HG03575 (cell line): ENCODE results near the gene SH3RF3.
"Not testable (repeated sequence)": the region's sequence is repeated elsewhere in the genome, so short reads cannot be mapped to it uniquely, and the experiment has no call there.

Experiments used
- ATAC-seq: cut with Tn5 transposase; IDR thresholded peaks from one replicate; pipeline ENCODE4 v1.9.1; 2021; ENCODE audit not compliant: unreplicated experiment, insufficient number of reproducible peaks, low FRiP score; ENCODE audit errors: extremely low read depth

Gene SH3RF3

GRCh38 chr2:109208951-109209335 lies 79.9 kb downstream of the SH3RF3 start:
- ATAC-seq, result no peak

- no peak for ATAC-seq
Measured at GRCh38 chr2:109209412-109209811, 80.4 kb downstream of the SH3RF3 start.

DNA sequence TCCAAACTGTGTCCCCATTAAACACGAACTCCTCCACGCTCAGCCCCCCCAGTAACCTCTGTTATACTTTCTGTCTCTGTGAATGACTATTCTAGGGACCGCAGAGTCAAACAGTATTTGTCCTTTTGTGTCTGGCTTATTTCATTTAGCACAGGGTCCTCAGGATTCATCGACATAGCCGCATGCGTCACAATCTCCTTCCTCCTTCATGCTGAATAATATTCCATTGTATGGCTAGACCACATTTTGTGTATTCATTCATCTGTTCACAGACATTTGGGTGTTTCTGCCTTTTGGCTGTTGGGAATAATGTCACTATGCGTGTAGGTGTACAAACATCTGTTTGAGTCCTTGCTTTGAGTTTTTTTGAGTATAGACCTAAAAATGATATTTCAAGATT lies 80.9 kb downstream of the SH3RF3 start:
- no peak for ATAC-seq

DNA sequence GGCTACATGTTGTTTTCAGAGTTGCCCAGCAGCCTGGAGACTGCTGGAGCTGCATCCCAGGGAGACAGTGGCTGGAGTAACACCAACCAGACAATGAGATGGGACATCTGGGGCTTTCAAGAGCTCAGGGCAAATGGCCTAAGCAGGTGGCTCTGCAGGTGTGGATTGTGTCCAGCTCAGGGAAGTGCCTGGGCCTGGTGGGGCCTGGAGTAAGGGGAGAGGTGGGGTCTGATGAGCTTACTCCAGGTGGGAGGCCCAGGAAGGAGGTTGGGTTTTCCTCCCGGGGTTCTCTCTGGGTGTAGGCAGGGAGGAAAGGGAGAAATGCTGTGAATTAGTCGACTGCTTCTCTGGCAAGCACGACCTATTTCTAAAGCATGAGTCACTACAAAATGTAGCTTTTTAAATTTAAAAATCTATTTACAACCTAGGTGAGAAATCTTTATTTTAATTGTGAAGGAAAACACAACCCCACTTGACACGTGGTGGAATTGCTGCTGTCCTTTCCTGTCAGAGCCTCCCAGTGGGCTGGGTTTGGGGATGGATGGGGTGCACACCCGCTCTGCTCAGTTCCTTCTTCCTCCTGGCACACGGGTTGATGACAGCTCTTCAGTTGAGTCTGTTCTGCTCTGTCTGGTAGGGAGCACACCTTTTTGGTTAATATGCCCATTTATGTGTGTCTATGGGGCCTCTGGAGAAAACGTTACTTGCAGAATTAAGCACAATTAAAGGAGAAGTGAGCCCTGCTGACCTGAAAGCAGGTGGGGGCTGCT lies 81.6 kb downstream of the SH3RF3 start:
- ATAC-seq, result no peak

- no peak for ATAC-seq
Measured at GRCh38 chr2:109211315-109211714, 82.3 kb downstream of the SH3RF3 start.

GRCh38 chr2:109212836-109213563 lies 84.0 kb downstream of the SH3RF3 start:
- ATAC-seq, result no peak

DNA sequence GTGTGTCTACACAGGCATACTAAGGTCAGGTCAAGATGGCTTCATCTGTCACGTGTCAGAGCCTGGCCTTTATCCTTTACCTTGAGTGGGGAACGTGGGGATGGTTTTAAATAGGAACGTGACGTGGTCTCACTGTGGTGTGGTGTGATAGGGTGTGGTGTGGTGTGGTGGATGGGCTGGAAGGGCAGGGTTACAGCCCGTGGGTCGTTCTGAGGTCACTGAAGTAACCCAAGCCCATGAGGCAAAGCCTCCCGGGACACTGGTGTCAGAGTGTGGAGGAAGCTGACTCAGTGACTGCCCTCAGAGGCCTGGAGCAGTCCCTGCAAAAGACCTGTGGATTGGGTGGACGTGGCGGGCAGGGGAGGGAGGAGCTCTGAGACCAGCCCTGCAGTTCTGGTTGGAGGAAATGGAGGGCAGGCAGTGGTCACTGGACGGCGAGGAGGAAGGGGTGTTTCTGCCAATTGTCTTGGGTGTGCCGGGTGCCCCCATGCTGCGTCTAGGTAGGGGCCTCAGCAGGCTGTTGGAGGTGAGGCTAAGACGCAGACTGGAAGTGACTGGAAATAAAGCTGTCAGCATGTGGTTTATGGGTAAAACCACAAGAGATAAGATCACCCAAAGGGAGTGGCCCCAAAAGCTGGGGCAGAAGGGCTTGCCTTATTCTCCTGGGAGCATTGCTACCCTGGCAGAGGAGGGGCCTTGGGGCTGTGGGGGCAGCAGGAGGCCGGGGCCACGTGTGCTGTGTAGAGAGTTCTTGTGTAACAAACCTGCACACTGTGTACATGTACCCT lies 84.8 kb downstream of the SH3RF3 start:
- ATAC-seq, result no peak

- ATAC-seq, result no peak
Measured at GRCh38 chr2:109214651-109215371, 85.8 kb downstream of the SH3RF3 start.

DNA sequence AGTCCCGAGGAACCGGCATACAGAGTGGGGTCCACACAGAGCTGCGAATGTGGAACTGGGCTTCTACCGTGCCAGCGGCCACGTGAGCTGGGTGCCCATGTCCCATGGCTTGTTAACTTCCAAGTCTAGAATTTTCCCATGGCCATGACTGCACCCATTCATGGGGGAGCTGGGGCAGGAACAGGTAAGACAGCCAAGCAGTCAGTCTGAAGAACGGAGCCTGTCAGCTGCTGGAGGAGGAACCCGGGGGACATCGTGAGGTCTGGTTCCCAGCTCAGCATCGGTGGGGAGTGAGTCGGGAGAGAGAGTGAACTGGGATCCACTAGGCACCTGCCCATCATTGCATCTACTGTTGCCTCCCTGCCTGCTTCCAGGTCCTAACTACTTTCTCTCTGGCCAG lies 86.9 kb downstream of the SH3RF3 start:
- no peak for ATAC-seq

DNA sequence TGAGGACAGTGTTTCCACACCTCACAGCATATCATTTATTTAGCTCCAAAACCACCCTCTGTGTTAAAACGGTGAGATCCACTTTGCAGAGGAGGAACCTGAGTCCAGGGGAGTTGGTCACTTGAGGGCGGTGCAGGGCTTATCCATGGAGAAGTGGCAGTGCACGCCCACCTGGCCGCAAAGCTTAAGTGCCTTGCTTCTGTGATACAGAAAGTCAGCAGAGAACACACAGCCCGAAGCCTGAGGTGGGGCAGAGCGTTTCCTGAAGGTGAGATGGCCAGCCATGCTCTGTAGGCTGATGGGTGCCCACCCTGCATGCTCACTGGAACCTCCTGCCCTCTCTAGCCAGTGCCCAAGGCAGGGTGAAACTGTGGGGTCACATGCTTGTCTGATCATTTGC lies 87.3 kb downstream of the SH3RF3 start:
- no peak for ATAC-seq

- ATAC-seq, result no peak
Measured at GRCh38 chr2:109217362-109218086, 88.5 kb downstream of the SH3RF3 start.

DNA sequence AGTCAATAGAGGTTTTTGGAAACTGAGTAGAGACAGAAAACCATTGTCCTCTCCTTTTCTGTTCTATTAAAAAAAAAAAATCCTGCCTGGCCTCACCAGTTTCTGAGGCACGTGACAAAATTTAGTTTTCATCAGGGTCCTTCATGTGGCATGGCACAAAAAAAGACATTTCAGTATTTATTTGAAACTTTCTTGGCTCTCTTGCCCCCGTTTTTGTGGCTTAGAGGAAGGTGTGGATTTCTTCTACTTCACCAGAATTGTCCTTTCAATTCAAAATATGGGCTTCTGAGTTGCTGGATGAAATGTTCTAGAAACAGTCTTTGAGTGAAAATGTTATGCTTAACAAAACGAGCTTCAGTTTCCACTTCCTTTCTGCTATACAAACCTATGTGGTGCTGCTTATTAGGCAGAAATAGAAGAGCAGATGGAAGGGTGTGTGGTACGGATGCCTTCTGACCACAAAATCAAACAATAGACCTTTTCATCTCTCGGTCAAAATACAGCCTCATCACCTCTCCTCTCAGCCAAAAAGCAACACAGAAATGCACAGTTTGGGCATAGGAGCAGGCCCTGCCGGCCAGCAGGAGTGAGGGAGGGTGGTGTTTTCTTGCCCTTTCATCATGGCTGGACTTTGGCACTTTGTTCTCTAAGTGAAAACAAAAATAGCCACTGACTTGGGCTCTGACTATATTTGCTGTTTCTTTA lies 89.2 kb downstream of the SH3RF3 start:
- no peak for ATAC-seq

DNA sequence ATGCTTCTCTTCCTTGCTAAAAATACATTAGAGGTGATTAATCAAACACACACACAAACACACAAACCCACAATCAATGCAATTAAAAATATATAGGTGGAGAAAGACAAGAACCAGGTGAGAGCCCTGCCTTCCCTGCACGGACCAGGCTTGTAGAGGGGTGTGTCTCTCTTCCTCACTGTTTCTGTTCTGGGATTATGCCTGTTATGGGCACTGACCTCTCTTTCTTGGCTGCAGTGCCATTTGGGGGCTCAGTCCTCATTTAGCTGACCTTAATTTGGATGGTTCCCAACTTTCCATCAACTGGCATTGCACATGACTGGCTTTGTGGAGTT lies 89.8 kb downstream of the SH3RF3 start:
- no peak for ATAC-seq

DNA sequence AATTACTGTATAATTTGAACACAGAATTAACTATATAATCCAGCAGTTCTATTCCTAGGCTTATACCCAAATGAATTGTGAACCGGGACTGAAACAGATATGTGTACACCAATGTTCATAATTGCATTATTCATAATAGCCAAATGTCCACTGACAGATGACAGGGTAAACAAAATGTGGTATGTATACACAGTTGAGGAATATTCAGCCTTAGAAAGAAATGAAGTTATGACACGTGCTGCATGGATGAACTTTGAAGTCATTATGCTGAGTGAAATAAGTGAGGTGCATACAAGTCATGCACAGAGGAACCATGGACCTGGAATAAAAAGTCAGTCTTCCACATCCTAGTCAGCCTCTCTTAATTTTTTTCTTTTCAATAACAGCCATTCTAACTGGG lies 91.9 kb downstream of the SH3RF3 start:
- no peak for ATAC-seq

GRCh38 chr2:109221316-109221715 lies 92.3 kb downstream of the SH3RF3 start:
- not testable (repeated sequence) for ATAC-seq

DNA sequence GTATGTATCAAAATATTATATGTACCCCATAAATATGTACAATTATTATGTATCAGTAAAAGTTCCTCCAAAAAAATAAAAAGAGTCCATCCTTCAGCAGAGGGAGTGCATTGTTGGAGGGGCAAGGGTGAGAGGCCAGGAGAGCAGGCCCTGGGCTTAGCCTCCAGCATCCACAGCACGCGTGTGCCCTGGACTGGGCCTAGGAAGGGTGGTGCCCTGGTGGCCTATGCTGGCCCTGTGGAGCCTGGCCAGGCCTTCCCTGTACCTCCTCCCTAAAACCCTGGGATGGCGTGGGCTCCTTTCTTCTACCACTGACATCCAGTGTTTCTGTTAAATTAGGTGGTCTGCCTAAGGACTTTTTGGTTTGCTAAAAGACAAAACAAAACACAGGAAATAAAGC lies 93.4 kb downstream of the SH3RF3 start:
- no peak for ATAC-seq

DNA sequence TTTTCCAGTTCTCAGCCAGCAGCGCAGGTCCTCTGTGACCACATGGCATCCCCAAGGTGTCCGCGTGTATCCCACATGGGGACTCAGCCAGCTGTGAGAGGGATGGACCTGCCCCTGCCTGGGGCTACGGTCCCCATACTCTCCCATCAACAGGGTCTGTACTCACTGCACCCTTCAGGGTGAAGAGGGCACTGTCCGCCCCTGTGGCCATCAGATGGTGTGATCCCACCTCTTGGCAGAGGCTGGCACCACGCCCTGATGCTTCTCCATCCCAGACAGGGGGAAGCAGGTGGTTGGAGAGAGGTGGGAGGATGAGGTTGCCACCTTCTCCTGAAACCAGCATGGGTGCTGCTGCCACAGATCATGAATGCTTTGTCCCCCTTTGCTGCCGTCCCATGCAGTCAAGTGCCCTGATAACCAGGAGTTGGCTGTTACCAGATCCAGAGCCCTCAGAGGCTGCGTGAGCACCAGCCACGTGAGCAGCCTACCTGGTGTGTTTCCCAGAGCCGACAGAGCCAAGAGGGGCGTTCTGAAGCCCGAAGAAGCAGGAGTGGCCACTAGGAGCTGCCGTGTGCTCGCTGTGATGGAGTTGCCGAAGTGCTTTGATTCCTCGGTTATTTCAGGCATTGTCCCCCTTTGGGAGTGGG lies 93.9 kb downstream of the SH3RF3 start:
- no peak for ATAC-seq

- ATAC-seq, result no peak
Measured at GRCh38 chr2:109223490-109223889, 94.5 kb downstream of the SH3RF3 start.
